PC-9 (cell line): ENCODE data around the gene RBP5. TPM values are rescaled to one million over a fixed set of nuclear protein-coding genes. Genes with fewer than 3 reads are reported as not detected.

Source experiments
- BruUV-seq: library from RNA; stranded (reverse); fragments of 400-500 nt; replicated peaks from 2 replicates; lab custom pipeline; 2021; lab: Mats Ljungman, UMichigan
- CTCF ChIA-PET: fragments of 300-600 bp; sonication (Branson Sonifier 250); formaldehyde crosslinking; loops from one replicate; lab custom pipeline; 2022; ENCODE audit warnings: antibody characterized with exemption; lab: Charles Lee
- POLR2A ChIA-PET: fragments of 300-600 bp; sonication (Branson Sonifier 250); formaldehyde crosslinking; loops from one replicate; lab custom pipeline; 2022; ENCODE audit warnings: antibody characterized with exemption; ENCODE audit not compliant: unreplicated experiment; lab: Charles Lee
- DNase-seq, 2 experiments: peaks; one replicate each; pipeline versions ENCODE4 v3.0.0 to v3.0.0-alpha.2; 2015 to 2022; ENCODE audit warnings: mixed read lengths in 1 of 2
- H2AFZ ChIP-seq: fragments of 200-600 bp; sonication (generic); 2 replicates; pipeline ENCODE4 v1.8.1; 2017; ENCODE audit warnings: antibody characterized with exemption
- H3F3A ChIP-seq: fragments of 200-600 bp; sonication (generic); 2 replicates; pipeline ENCODE4 v1.8.1; 2017; ENCODE audit warnings: antibody characterized with exemption, mild to moderate bottlenecking, low read depth; ENCODE audit not compliant: insufficient read depth
- H3K27ac ChIP-seq: fragments of 200-600 bp; sonication (generic); 2 replicates; pipeline ENCODE4 v1.6.1; 2016; ENCODE audit warnings: mixed run types
- H3K27me3 ChIP-seq: fragments of 200-600 bp; sonication (generic); 2 replicates; pipeline ENCODE4 v1.6.1; 2016; ENCODE audit warnings: low read depth, mixed run types; ENCODE audit not compliant: insufficient read depth
- H3K36me3 ChIP-seq: fragments of 200-600 bp; sonication (generic); 2 replicates; pipeline ENCODE4 v1.6.1; 2016; ENCODE audit warnings: low read depth, mixed run types
- H3K4me1 ChIP-seq: fragments of 200-600 bp; sonication (generic); replicated peaks from 2 replicates; pipeline ENCODE4 v1.6.1; 2016; ENCODE audit warnings: mixed run types; ENCODE audit not compliant: insufficient read depth
- H3K4me2 ChIP-seq: fragments of 200-600 bp; sonication (generic); 2 replicates; pipeline ENCODE4 v1.6.1; 2017; ENCODE audit warnings: mixed run types
- H3K4me3 ChIP-seq: fragments of 200-600 bp; sonication (generic); 2 replicates; pipeline ENCODE4 v1.6.1; 2016; ENCODE audit warnings: mixed run types
- H3K79me2 ChIP-seq: fragments of 200-600 bp; sonication (generic); 2 replicates; pipeline ENCODE4 v1.6.1; 2017; ENCODE audit warnings: low read depth, mixed run types
- H3K9me2 ChIP-seq: fragments of 200-600 bp; sonication (generic); 2 replicates; pipeline ENCODE4 v1.8.1; 2017; ENCODE audit warnings: mild to moderate bottlenecking; ENCODE audit not compliant: insufficient read depth
- H3K9me3 ChIP-seq: fragments of 200-600 bp; sonication (generic); 2 replicates; pipeline ENCODE4 v1.8.1; 2016; ENCODE audit warnings: low read depth; ENCODE audit not compliant: insufficient read depth
- H4K20me1 ChIP-seq: fragments of 200-600 bp; sonication (generic); 2 replicates; pipeline ENCODE4 v1.8.1; 2017; ENCODE audit not compliant: insufficient read depth
- EZH2 ChIP-seq: fragments of 200-600 bp; sonication (generic); IDR thresholded peaks from 2 replicates; pipeline ENCODE4 v1.8.0; 2017; ENCODE audit warnings: antibody characterized with exemption, low read depth
- intact Hi-C: fragments of 100-400 bp; cut with micrococcal nuclease; formaldehyde crosslinking; loops from one replicate; pipeline ENCODE4 v1.10.0; 2022; ENCODE audit not compliant: unreplicated experiment
- total RNA-seq: library from RNA; stranded (reverse); gene quantifications from 2 replicates; pipeline ENCODE4 v1.2.3, GENCODE V29; 2021
- TF ChIP-seq, protein P1 (sequence below): fragments of 200-600 bp; sonication (generic); conservative IDR thresholded peaks from 2 replicates; pipeline ENCODE4 v1.6.1; 2017; ENCODE audit warnings: mixed run types, antibody characterized with exemption, mild to moderate bottlenecking, moderate library complexity

The RBP5 gene
- total RNA-seq, 1 experiment from 2014 or later, result 0.74 TPM

DNA sequence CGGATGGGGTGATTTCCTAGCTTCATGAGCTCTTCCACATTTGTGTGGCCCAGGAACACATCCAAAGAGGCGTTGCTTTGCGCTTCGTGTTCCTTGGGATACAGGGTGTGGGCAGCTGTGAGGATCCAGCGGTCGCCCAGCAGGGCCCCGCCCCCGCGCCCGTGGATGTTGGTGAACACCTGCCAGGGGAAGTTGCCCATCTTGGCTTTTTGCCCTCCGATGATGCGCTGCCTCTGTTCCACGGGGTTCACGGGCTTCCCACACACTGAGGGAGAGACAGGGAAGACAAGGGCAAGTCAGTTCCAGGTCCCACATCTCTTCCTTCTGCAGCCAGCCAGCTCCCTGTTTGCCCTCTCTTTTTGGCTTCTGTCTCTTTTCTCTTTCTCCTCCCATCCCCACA is 47.7 kb downstream of the RBP5 start:
- H2AFZ ChIP-seq, result no peak overlapping the region
- no peaks in the 10 kb centered on the region for H3K36me3 ChIP-seq
- ChIA-PET POLR2A (interaction anchor here (0.6 to 2.1 kb wide), 2 partner anchors 12 to 29 kb away, joined by 6 to 17 read pairs; no protein-coding TSS in a partner anchor), CTCF (no interaction called here)
- no TSS peak for BruUV-seq
- H3K4me3 ChIP-seq, result no peak overlapping the region
- no peaks in the 10 kb centered on the region for H4K20me1 ChIP-seq
- H3K9me2 ChIP-seq, result no peaks in the 10 kb centered on the region
- H3K27ac ChIP-seq, result no peak overlapping the region
- H3K27me3 ChIP-seq, result no peaks in the 10 kb centered on the region
- intact Hi-C loops, result no loop called here
- H3F3A ChIP-seq, result peaks cover 21% of the 10 kb centered on the region
- H3K4me2 ChIP-seq, result no peak overlapping the region
- DNase-seq, result no peak
- H3K4me1 ChIP-seq, result peaks cover 19% of the 10 kb centered on the region
- TF ChIP-seq, protein P1, sequence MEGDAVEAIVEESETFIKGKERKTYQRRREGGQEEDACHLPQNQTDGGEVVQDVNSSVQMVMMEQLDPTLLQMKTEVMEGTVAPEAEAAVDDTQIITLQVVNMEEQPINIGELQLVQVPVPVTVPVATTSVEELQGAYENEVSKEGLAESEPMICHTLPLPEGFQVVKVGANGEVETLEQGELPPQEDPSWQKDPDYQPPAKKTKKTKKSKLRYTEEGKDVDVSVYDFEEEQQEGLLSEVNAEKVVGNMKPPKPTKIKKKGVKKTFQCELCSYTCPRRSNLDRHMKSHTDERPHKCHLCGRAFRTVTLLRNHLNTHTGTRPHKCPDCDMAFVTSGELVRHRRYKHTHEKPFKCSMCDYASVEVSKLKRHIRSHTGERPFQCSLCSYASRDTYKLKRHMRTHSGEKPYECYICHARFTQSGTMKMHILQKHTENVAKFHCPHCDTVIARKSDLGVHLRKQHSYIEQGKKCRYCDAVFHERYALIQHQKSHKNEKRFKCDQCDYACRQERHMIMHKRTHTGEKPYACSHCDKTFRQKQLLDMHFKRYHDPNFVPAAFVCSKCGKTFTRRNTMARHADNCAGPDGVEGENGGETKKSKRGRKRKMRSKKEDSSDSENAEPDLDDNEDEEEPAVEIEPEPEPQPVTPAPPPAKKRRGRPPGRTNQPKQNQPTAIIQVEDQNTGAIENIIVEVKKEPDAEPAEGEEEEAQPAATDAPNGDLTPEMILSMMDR, result no peak
- no peak for TF ChIP-seq EZH2
- no peaks in the 10 kb centered on the region; the same call in 1 of the 2 replicates for H3K9me3 ChIP-seq
- no peaks in the 10 kb centered on the region for H3K79me2 ChIP-seq

DNA sequence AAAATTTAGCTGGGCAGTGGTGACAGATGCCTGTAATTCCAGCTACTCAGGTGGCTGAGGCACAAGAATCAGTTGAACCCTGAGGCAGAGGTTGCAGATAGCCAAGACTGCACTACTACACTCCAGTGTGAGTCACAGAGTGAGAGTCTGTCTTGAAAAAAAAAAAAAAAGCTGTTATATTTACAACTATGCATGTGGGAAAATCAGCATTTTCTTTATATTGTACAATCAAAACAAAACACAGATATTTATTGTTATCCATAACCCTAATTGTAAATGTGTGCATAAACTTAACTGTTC is 48.9 kb downstream of the RBP5 start:
- CTCF ChIA-PET, result interaction anchor here (0.6 to 1.5 kb wide), 8 partner anchors 9 to 777 kb away, joined by 3 to 11 read pairs (median 5); partner anchors contain the start of gene C1S
- H3K4me3 ChIP-seq, result peak overlapping the region; percentile 16; the same call in 1 of the 2 replicates
- peak; percentile 48 to 84 for DNase-seq
- peak overlapping the region; percentile 70 for H3K4me2 ChIP-seq
- H3F3A ChIP-seq, result peaks cover 21% of the 10 kb centered on the region
- H3K79me2 ChIP-seq, result no peaks in the 10 kb centered on the region
- no peaks in the 10 kb centered on the region for H3K9me2 ChIP-seq
- no peaks in the 10 kb centered on the region for H3K9me3 ChIP-seq
- H4K20me1 ChIP-seq, result no peaks in the 10 kb centered on the region
- no peaks in the 10 kb centered on the region for H3K27me3 ChIP-seq
- TF ChIP-seq, protein P1, result no peak
- no peak for TF ChIP-seq EZH2
- no peaks in the 10 kb centered on the region for H3K36me3 ChIP-seq
- BruUV-seq, result no TSS peak
- POLR2A ChIA-PET, result interaction anchor here (0.6 to 2.1 kb wide), 5 partner anchors 11 to 467 kb away, joined by 5 to 17 read pairs (median 8); no protein-coding TSS in a partner anchor
- H3K4me1 ChIP-seq, result peaks cover 19% of the 10 kb centered on the region
- peak overlapping the region; percentile 92 for H3K27ac ChIP-seq
- H2AFZ ChIP-seq, result no peak overlapping the region
- intact Hi-C loops, result loop anchor here (1.0 kb wide), 1 partner anchor 11 kb away; no protein-coding TSS in a partner anchor

DNA sequence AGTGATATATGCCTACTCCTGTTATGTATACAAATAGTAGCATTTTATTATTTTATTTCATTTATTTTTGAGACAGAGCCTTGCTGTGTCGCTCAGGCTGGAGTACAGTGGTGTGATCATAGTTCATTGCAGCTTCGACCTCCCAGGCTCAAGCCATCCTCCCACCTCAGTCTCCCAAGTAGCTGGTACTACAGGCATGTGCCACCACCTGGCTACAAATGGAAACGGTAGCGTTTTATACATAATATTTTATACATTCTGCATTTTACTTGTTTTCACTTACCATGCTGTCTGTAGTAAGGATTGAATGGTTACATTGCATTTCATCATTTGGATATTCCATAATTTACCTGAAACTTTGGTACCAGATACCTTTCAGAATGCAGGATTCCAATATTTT is 50.5 kb downstream of the RBP5 start:
- ChIA-PET CTCF (no interaction called here), POLR2A (interaction anchor here (0.5 kb wide), 1 partner anchor 202 kb away, joined by 4 read pairs; no protein-coding TSS in a partner anchor)
- intact Hi-C loops, result no loop called here
- Histone ChIP-seq H4K20me1 (no peaks in the 10 kb centered on the region), H3K4me1 (peaks cover 19% of the 10 kb centered on the region), H3K4me3 (no peak overlapping the region), H3K79me2 (no peaks in the 10 kb centered on the region), H3K9me3 (no peaks in the 10 kb centered on the region), H3K27ac (no peak overlapping the region), H3K9me2 (no peaks in the 10 kb centered on the region), H3K36me3 (no peaks in the 10 kb centered on the region), H3K27me3 (no peaks in the 10 kb centered on the region), H3K4me2 (no peak overlapping the region), H3F3A (peaks cover 21% of the 10 kb centered on the region), H2AFZ (no peak overlapping the region)
- DNase-seq, result no peak
- no TSS peak for BruUV-seq
- TF ChIP-seq, protein P1, result no peak
- no peak for TF ChIP-seq EZH2
